HepG2 (cell line): ENCODE results near the gene USP14. TPM values are rescaled to one million over a fixed set of nuclear protein-coding genes. Genes with fewer than 3 reads are reported as not detected.

Source experiments
- HNF1B ChIP-seq: sonication (generic); formaldehyde crosslinking; IDR thresholded peaks from 2 replicates; pipeline ENCODE4 v1.5.1; 2020; ENCODE audit warnings: mild to moderate bottlenecking, moderate library complexity, missing genetic modification reagents
- HNRNPLL ChIP-seq: fragments of 200-400 bp; formaldehyde crosslinking; IDR thresholded peaks from 2 replicates; pipeline ENCODE4 v1.6.1; 2017; ENCODE audit warnings: mild to moderate bottlenecking, low read depth, low read length; ENCODE audit not compliant: poor library complexity, severe bottlenecking
- KLF11 ChIP-seq: IDR thresholded peaks from 2 replicates; pipeline ENCODE4 v1.6.1; 2016; ENCODE audit warnings: missing compliant biosample characterization
- POLR2AphosphoS5 ChIP-seq: IDR thresholded peaks from 2 replicates; pipeline ENCODE4 v1.6.1; 2012; ENCODE audit warnings: low read depth, low read length
- SALL2 ChIP-seq: sonication (generic); formaldehyde crosslinking; IDR thresholded peaks from 2 replicates; pipeline ENCODE4 v1.8.1; 2023; ENCODE audit warnings: mild to moderate bottlenecking, missing genetic modification reagents, inconsistent platforms
- TEF ChIP-seq: sonication (generic); formaldehyde crosslinking; IDR thresholded peaks from 2 replicates; pipeline ENCODE4 v1.5.0; 2020; ENCODE audit warnings: missing genetic modification reagents
- YEATS2 ChIP-seq: sonication (generic); formaldehyde crosslinking; IDR thresholded peaks from 2 replicates; pipeline ENCODE4 v1.4.0; 2020; ENCODE audit warnings: missing genetic modification reagents, borderline replicate concordance
- YY1 ChIP-seq: IDR thresholded peaks from 2 replicates; pipeline ENCODE4 v1.6.1; 2011; ENCODE audit warnings: low read length, low read depth, moderate library complexity, mild to moderate bottlenecking; ENCODE audit not compliant: insufficient read depth, insufficient replicate concordance
- ZBTB49 ChIP-seq: sonication (generic); formaldehyde crosslinking; IDR thresholded peaks from 2 replicates; pipeline ENCODE4 v1.4.0; 2020; ENCODE audit warnings: missing genetic modification reagents, borderline replicate concordance
- ZFP41 ChIP-seq: sonication (generic); formaldehyde crosslinking; IDR thresholded peaks from 2 replicates; pipeline ENCODE4 v1.4.0; 2020; ENCODE audit warnings: mild to moderate bottlenecking, missing genetic modification reagents, borderline replicate concordance
- ZMAT3 ChIP-seq: sonication (generic); formaldehyde crosslinking; conservative IDR thresholded peaks from 2 replicates; pipeline ENCODE4 v1.7.0; 2021; ENCODE audit warnings: missing genetic modification reagents
- ZNF234 ChIP-seq: sonication (generic); formaldehyde crosslinking; conservative IDR thresholded peaks from 2 replicates; pipeline ENCODE4 v1.5.1; 2020; ENCODE audit warnings: mild to moderate bottlenecking, missing genetic modification reagents
- ZNF432 ChIP-seq: sonication (generic); formaldehyde crosslinking; IDR thresholded peaks from 2 replicates; pipeline ENCODE4 v1.5.0; 2020; ENCODE audit warnings: missing genetic modification reagents, mild to moderate bottlenecking, borderline replicate concordance
- ZNF546 ChIP-seq: sonication (generic); formaldehyde crosslinking; conservative IDR thresholded peaks from 2 replicates; pipeline ENCODE4 v1.8.1; 2023; ENCODE audit warnings: mild to moderate bottlenecking, missing genetic modification reagents
- ZNF547 ChIP-seq: sonication (generic); formaldehyde crosslinking; IDR thresholded peaks from 2 replicates; pipeline ENCODE4 v1.5.1; 2020; ENCODE audit warnings: mild to moderate bottlenecking, missing genetic modification reagents
- ZNF576 ChIP-seq: sonication (generic); formaldehyde crosslinking; IDR thresholded peaks from 2 replicates; pipeline ENCODE4 v1.4.0; 2020; ENCODE audit warnings: mild to moderate bottlenecking, missing genetic modification reagents
- ZNF670 ChIP-seq: sonication (generic); formaldehyde crosslinking; IDR thresholded peaks from 2 replicates; pipeline ENCODE4 v1.8.0; 2022; ENCODE audit warnings: mild to moderate bottlenecking, missing genetic modification reagents, borderline replicate concordance
- ZNF713 ChIP-seq: sonication (generic); formaldehyde crosslinking; IDR thresholded peaks from 2 replicates; pipeline ENCODE4 v1.4.0; 2020; ENCODE audit warnings: mild to moderate bottlenecking, missing genetic modification reagents
- ZSCAN29 ChIP-seq: sonication (generic); formaldehyde crosslinking; conservative IDR thresholded peaks from 2 replicates; pipeline ENCODE4 v1.4.0; 2020; ENCODE audit warnings: mild to moderate bottlenecking, missing genetic modification reagents
- polyA plus RNA-seq, 8 experiments: library from polyadenylated mRNA; depleted of rRNA in 3 of 8; stranded (reverse) in 7 of 8; unstranded in 1 of 8; fragments of >200 nt; fragmentation: Illumina TruSeq in 4 of 8; extraction: Trizol in 4 of 8; gene quantifications; 2 replicates each; pipeline versions ENCODE4 v1.2.1 to v1.2.3, GENCODE V29; 2011 to 2016; ENCODE audit warnings: low read depth in 4 of 8, missing spikeins in 1 of 8, mixed read lengths in 1 of 8; ENCODE audit not compliant: insufficient read depth in 1 of 8
- total RNA-seq, 5 experiments: library from RNA; depleted of rRNA; stranded (reverse); fragments of >200 nt; fragmentation: Illumina TruSeq; extraction: Trizol; gene quantifications; 2 replicates each; pipeline ENCODE4 v1.2.3, GENCODE V29; 2016; ENCODE audit warnings: low read depth in 1 of 5
- TF ChIP-seq, protein P1 (sequence below): sonication (generic); formaldehyde crosslinking; IDR thresholded peaks from 2 replicates; pipeline ENCODE4 v1.4.0; 2020; ENCODE audit warnings: low read depth, mild to moderate bottlenecking, missing genetic modification reagents
- TF ChIP-seq, protein P2 (sequence below): IDR thresholded peaks from 2 replicates; pipeline ENCODE4 v1.6.1; 2016; ENCODE audit warnings: missing compliant biosample characterization, missing genetic modification reagents, borderline replicate concordance

Gene USP14
- total and polyA plus RNA-seq, 2 of the 13 experiments (the other 11 are each of a cell fraction or from before 2014, with no cell fraction given) = 14.7 to 16.6 TPM

DNA sequence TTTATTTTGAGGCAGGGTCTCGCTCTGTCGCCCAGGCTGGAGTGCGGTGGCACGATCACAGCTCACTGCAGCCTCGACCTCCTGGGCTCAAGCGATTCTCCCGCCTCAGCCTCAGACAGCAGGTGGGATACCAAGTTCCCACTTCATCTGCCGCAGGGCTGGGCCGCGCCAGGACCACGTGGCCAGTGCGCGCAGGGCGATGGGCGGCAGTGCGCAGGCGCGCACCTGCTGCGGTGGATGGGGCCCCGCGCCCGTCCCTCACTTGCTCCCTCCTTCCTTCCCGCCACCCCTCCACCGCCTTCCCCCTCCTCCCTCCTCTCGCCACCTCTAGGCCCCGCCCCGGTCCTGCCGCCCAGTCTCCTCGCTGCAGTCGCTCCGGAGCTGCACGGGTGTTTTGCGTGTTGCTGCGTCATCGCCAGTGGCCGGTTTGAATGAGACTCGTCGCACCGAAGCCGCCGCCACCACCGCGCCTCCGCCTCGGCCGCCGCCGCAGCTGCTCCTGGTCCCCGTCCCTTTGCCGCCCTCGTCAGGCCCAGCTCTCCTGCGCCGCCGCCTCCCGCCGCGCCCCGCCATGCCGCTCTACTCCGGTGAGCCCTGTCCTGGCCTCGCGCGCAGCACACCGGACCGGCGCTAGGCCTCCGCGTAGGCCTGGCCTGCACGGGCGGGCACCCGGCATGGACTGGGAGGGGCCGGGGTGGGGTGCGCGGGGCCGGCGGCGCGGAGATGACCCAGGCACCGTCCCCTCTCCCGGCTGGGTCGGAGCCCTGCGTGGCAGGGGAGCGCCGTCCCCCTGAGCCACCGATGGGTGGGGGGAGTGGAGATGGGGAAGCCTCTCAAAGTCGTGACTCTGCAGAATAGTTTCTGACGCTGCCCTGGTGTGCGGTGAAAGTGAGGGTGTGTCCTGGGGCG is at the start of gene USP14 (continued):
- peak; percentile 19; the same call in 1 of the 2 replicates for TF ChIP-seq ZNF713
- TF ChIP-seq TEF = peak; percentile 74; the same call in 1 of the 2 replicates
- TF ChIP-seq ZNF576 (CRISPR knock-in tag) = peak; percentile 88; the same call in 1 of the 2 replicates
- TF ChIP-seq, protein P1, sequence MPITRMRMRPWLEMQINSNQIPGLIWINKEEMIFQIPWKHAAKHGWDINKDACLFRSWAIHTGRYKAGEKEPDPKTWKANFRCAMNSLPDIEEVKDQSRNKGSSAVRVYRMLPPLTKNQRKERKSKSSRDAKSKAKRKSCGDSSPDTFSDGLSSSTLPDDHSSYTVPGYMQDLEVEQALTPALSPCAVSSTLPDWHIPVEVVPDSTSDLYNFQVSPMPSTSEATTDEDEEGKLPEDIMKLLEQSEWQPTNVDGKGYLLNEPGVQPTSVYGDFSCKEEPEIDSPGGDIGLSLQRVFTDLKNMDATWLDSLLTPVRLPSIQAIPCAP (CRISPR knock-in tag) = peak; percentile 90; the same call in 1 of the 2 replicates
- no peak for TF ChIP-seq ZNF432 (CRISPR knock-in tag)
- TF ChIP-seq HNRNPLL = peak; percentile 44
- peak; percentile 96 for TF ChIP-seq ZNF546 (CRISPR knock-in tag)
- peak; percentile 56 for TF ChIP-seq POLR2AphosphoS5
- TF ChIP-seq, protein P2, sequence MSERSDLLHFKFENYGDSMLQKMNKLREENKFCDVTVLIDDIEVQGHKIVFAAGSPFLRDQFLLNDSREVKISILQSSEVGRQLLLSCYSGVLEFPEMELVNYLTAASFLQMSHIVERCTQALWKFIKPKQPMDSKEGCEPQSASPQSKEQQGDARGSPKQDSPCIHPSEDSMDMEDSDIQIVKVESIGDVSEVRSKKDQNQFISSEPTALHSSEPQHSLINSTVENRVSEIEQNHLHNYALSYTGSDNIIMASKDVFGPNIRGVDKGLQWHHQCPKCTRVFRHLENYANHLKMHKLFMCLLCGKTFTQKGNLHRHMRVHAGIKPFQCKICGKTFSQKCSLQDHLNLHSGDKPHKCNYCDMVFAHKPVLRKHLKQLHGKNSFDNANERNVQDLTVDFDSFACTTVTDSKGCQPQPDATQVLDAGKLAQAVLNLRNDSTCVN (CRISPR knock-in tag) = peak; percentile 91
- TF ChIP-seq YY1 = peak; percentile 35
- TF ChIP-seq HNF1B (CRISPR knock-in tag) = peak; percentile 20; the same call in 1 of the 2 replicates
- TF ChIP-seq ZMAT3 (CRISPR knock-in tag) = peak; percentile 97
- peak; percentile 66 for TF ChIP-seq ZSCAN29
- TF ChIP-seq YEATS2 (CRISPR knock-in tag) = peak; percentile 78
- peak; percentile 97; the same call in 1 of the 2 replicates for TF ChIP-seq ZFP41 (CRISPR knock-in tag)
- TF ChIP-seq ZBTB49 (CRISPR knock-in tag) = peak; percentile 94
- 0 out of 2 replicates have a peak, but pooled peaks have one; percentile 46 for TF ChIP-seq ZNF234 (CRISPR knock-in tag)
- peak; percentile 78 for TF ChIP-seq SALL2 (CRISPR knock-in tag)
- TF ChIP-seq ZNF670 (CRISPR knock-in tag) = no peak
- peak; percentile 94 for TF ChIP-seq ZNF547
- TF ChIP-seq KLF11 (CRISPR knock-in tag) = peak; percentile 62
